DOHH2 (cell line): ENCODE data around the gene TADA2B.

Experiments
- CTCF ChIP-seq: fragments of 200-600 bp; sonication (generic); IDR thresholded peaks from one replicate; pipeline ENCODE4 v1.5.1; 2014; ENCODE audit warnings: antibody characterized with exemption, mild to moderate bottlenecking, low read depth, low read length; ENCODE audit not compliant: poor library complexity, severe bottlenecking
- EZH2phosphoT487 ChIP-seq: fragments of 200-600 bp; sonication (generic); IDR thresholded peaks from 2 replicates; pipeline ENCODE4 v1.6.1; 2017; ENCODE audit warnings: borderline replicate concordance, mild to moderate bottlenecking, antibody characterized with exemption, low read length, moderate library complexity, mixed read lengths

- TF ChIP-seq CTCF, result no peak
- no peak for TF ChIP-seq EZH2phosphoT487
Observed at GRCh38 chr4:7067452-7068278, 24.5 kb downstream of the TADA2B start, which contains the start of gene GRPEL1.
